GM12878 (cell line): ENCODE results near the gene KRT37. TPM values are rescaled to one million over a fixed set of nuclear protein-coding genes. Genes with fewer than 3 reads are reported as not detected.

Experiments used
- ATAC-seq: fragments of 200-7000 bp; cut with Tn5 transposase; 3 replicates; pipeline ENCODE4 v1.9.1; 2020; ENCODE audit warnings: mild to moderate bottlenecking, moderate library complexity
- BruUV-seq: library from RNA; stranded (reverse); fragments of 400-500 nt; replicated peaks from 2 replicates; lab custom pipeline; 2021; lab: Mats Ljungman, UMichigan
- CTCF ChIA-PET: fragments of 300-600 bp; sonication (Branson Sonifier 250); formaldehyde crosslinking; extraction: SDS; loops from one replicate; lab custom pipeline; 2021; ENCODE audit warnings: inconsistent platforms; lab: Yijun Ruan, JAX
- POLR2A ChIA-PET: fragments of 350-600 bp; formaldehyde crosslinking; extraction: SDS; loops from one replicate; lab custom pipeline; 2021; ENCODE audit warnings: inconsistent platforms; lab: Charles Lee
- RAD21 ChIA-PET: fragments of 300-600 bp; sonication (Branson Sonifier 250); formaldehyde crosslinking; loops from one replicate; lab custom pipeline; 2023; ENCODE audit warnings: antibody characterized with exemption; ENCODE audit not compliant: unreplicated experiment; lab: Charles Lee
- SMC1A ChIA-PET: fragments of 300-600 bp; sonication (Branson Sonifier 250); formaldehyde crosslinking; loops from one replicate; lab custom pipeline; 2023; ENCODE audit not compliant: unreplicated experiment, uncharacterized antibody; lab: Charles Lee
- DNase-seq: peaks from one replicate; pipeline ENCODE4 v3.0.0-alpha.2; 2011; ENCODE audit warnings: low read depth, low spot score
- FAIRE-seq: peaks from 3 replicates; lab custom pipeline; 2011; peaks lifted over from hg19 to GRCh38; lab: Jason Lieb, UNC
- H2AFZ ChIP-seq: 2 replicates; pipeline ENCODE4 v1.6.0; 2011; ENCODE audit warnings: low read depth, low read length, control low read depth; ENCODE audit not compliant: control insufficient read depth
- H3K27ac ChIP-seq: 2 replicates; pipeline ENCODE4 v1.5.1; 2011; ENCODE audit warnings: control low read depth; ENCODE audit not compliant: control insufficient read depth, insufficient read depth
- H3K27me3 ChIP-seq, 2 experiments: replicated peaks in 1 of 2; 2 replicates each; pipeline versions ENCODE4 v1.6.0 to v1.6.1; 2011; ENCODE audit warnings: low read length in 1 of 2; ENCODE audit not compliant: control insufficient read depth in 2 of 2, insufficient read depth in 2 of 2
- H3K36me3 ChIP-seq, 2 experiments: 2 replicates each; pipeline ENCODE4 v1.5.1; 2011; ENCODE audit warnings: low read length in 1 of 2; ENCODE audit not compliant: control insufficient read depth in 2 of 2, insufficient read depth in 2 of 2
- H3K4me1 ChIP-seq: 2 replicates; pipeline ENCODE4 v1.6.1; 2011; ENCODE audit warnings: mild to moderate bottlenecking, low read length, moderate library complexity, mixed read lengths; ENCODE audit not compliant: control insufficient read depth, insufficient read depth
- H3K4me2 ChIP-seq: 2 replicates; pipeline ENCODE4 v1.6.0; 2011; ENCODE audit warnings: control low read depth; ENCODE audit not compliant: control insufficient read depth, insufficient read depth
- H3K4me3 ChIP-seq: fragments of 200-600 bp; sonication (generic); 2 replicates; pipeline ENCODE4 v1.5.1; 2016
- H3K79me2 ChIP-seq: 2 replicates; pipeline ENCODE4 v1.6.0; 2011; ENCODE audit warnings: low read length; ENCODE audit not compliant: control insufficient read depth, insufficient read depth
- H3K9ac ChIP-seq: 2 replicates; pipeline ENCODE4 v1.8.0; 2011; ENCODE audit warnings: low read length, control low read depth, mixed read lengths; ENCODE audit not compliant: control insufficient read depth, insufficient read depth
- H3K9me3 ChIP-seq: replicated peaks from 3 replicates; pipeline ENCODE4 v1.5.1; 2011; ENCODE audit warnings: mild to moderate bottlenecking, low read length; ENCODE audit not compliant: control insufficient read depth, insufficient read depth
- H4K20me1 ChIP-seq: 2 replicates; pipeline ENCODE4 v1.6.0; 2011; ENCODE audit not compliant: control insufficient read depth, insufficient read depth
- CBX3 ChIP-seq: fragments of 200-600 bp; sonication (generic); IDR thresholded peaks from 2 replicates; pipeline ENCODE4 v1.6.1; 2016; ENCODE audit warnings: low read depth, borderline replicate concordance
- KAT2A ChIP-seq: conservative IDR thresholded peaks from 2 replicates; pipeline ENCODE4 v1.6.1; 2011; ENCODE audit warnings: low read depth, low read length; ENCODE audit not compliant: control insufficient read depth
- RAD51 ChIP-seq: fragments of 450-650 bp; IDR thresholded peaks from 2 replicates; pipeline ENCODE4 v1.6.1; 2016; ENCODE audit warnings: moderate library complexity, mild to moderate bottlenecking, inconsistent platforms
- RFX5 ChIP-seq: IDR thresholded peaks from 2 replicates; pipeline ENCODE4 v1.6.1; 2011; ENCODE audit warnings: low read depth, low read length, improper control_type of control experiment
- SIX5 ChIP-seq: IDR thresholded peaks from 2 replicates; pipeline ENCODE4 v1.6.1; 2011; ENCODE audit warnings: mild to moderate bottlenecking, low read depth, low read length, moderate library complexity; ENCODE audit not compliant: severe bottlenecking
- SMARCA5 ChIP-seq: fragments of 450-650 bp; IDR thresholded peaks from 2 replicates; pipeline ENCODE4 v1.6.1; 2017; ENCODE audit warnings: mild to moderate bottlenecking
- TCF3 ChIP-seq: IDR thresholded peaks from 2 replicates; pipeline ENCODE4 v1.6.1; 2012; ENCODE audit warnings: low read depth, mild to moderate bottlenecking, low read length, borderline replicate concordance; ENCODE audit not compliant: insufficient read depth
- YY1 ChIP-seq: IDR thresholded peaks from 2 replicates; pipeline ENCODE4 v1.6.1; 2011; ENCODE audit warnings: low read depth, mild to moderate bottlenecking, low read length
- WGBS: methylation state at CpG from one replicate; pipeline ENCODE4 v1.1.6; 2016; ENCODE audit warnings: low lambda C conversion rate; ENCODE audit not compliant: insufficient replicate concordance, insufficient coverage; ENCODE audit errors: missing lambda C conversion rate; 5-methylcytosine and 5-hydroxymethylcytosine counted together
- in situ Hi-C: fragments of 300-500 bp; cut with MboI; formaldehyde crosslinking; loops from 9 replicates; pipeline ENCODE4 v1.14.3; 2018; ENCODE audit warnings: mixed read lengths
- intact Hi-C: fragments of 100-400 bp; cut with micrococcal nuclease; formaldehyde crosslinking; loops from one replicate; pipeline ENCODE4 v1.14.2; 2022; ENCODE audit not compliant: unreplicated experiment
- polyA plus RNA-seq, 11 experiments: library from polyadenylated mRNA; depleted of rRNA in 4 of 11; unstranded in 6 of 11; stranded (reverse) in 5 of 11; fragments of >200 nt; fragmentation: Nextera tagmentation in 4 of 11; fragmentation: Illumina TruSeq in 1 of 11; extraction: Ambion mirVana in 4 of 11; extraction: Trizol in 1 of 11; gene quantifications; 1 replicate in 1 of 11; 2 replicates in 10 of 11; pipeline versions ENCODE4 v1.2.1 to v1.2.3, GENCODE V29; 2011 to 2016; ENCODE audit warnings: inconsistent platforms in 2 of 11, missing spikeins in 2 of 11, low read depth in 1 of 11
- total RNA-seq, 4 experiments: library from RNA; depleted of rRNA in 3 of 4; stranded (reverse); fragments of >200 nt in 3 of 4; fragmentation: Illumina TruSeq in 1 of 4; extraction: Trizol in 1 of 4; gene quantifications; 2 replicates each; pipeline versions ENCODE4 v1.2.1 to v1.2.3, GENCODE V29; 2013 to 2021
- TF ChIP-seq, protein P1 (sequence below): fragments of 450-650 bp; conservative IDR thresholded peaks from 2 replicates; pipeline ENCODE4 v1.6.1; 2017; ENCODE audit warnings: mild to moderate bottlenecking, moderate library complexity
- TF ChIP-seq, protein P2 (sequence below): IDR thresholded peaks from 2 replicates; pipeline ENCODE4 v1.6.1; 2011; ENCODE audit warnings: low read depth, mild to moderate bottlenecking, low read length, moderate library complexity, borderline replicate concordance; ENCODE audit errors: extremely low read depth
- TF ChIP-seq, protein P3 (sequence below): fragments of 450-650 bp; formaldehyde crosslinking; IDR thresholded peaks from 2 replicates; pipeline ENCODE4 v1.4.0; 2022; ENCODE audit warnings: mild to moderate bottlenecking, moderate library complexity

Gene KRT37
- total and polyA plus RNA-seq, 10 of the 15 experiments (the other 5 are each of a cell fraction or from before 2014, with no cell fraction given) = not detected

DNA sequence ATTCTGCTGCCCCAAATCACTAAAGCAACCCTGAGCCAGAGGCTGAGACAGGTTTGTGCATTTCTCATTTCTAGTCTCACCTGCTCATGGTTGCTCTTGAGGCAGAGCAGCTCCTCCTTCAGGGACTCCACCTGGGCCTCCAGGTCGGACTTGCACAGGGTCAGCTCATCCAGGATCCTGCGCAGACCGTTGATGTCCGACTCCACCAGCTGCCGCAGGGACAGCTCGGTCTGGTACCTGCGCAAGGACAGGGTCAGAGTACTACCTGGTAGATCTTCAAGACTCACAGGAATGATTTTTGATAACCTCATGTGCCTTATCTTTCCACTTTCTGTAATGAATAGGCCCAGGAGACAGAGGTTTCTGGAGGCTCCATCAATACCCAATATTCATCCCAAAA, 28.0 kb downstream of the KRT37 start:
- Histone ChIP-seq H3K36me3 (no peaks in the 10 kb centered on the region), H3K9me3 (no peaks in the 10 kb centered on the region), H4K20me1 (no peaks in the 10 kb centered on the region), H3K27me3 (peaks cover 0 to 6% of the 10 kb centered on the region in 2 experiments; a peak in 2 of 4 replicates), H3K4me2 (no peak overlapping the region)
- TF ChIP-seq, protein P1, sequence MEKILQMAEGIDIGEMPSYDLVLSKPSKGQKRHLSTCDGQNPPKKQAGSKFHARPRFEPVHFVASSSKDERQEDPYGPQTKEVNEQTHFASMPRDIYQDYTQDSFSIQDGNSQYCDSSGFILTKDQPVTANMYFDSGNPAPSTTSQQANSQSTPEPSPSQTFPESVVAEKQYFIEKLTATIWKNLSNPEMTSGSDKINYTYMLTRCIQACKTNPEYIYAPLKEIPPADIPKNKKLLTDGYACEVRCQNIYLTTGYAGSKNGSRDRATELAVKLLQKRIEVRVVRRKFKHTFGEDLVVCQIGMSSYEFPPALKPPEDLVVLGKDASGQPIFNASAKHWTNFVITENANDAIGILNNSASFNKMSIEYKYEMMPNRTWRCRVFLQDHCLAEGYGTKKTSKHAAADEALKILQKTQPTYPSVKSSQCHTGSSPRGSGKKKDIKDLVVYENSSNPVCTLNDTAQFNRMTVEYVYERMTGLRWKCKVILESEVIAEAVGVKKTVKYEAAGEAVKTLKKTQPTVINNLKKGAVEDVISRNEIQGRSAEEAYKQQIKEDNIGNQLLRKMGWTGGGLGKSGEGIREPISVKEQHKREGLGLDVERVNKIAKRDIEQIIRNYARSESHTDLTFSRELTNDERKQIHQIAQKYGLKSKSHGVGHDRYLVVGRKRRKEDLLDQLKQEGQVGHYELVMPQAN = no peak
- TF ChIP-seq TCF3 = no peak
- TF ChIP-seq, all 136 proteins: peak for 0
- POLR2A ChIA-PET = no interaction called here
- CTCF ChIA-PET = no interaction called here
- BruUV-seq = no TSS peak
- FAIRE-seq (no peak), ATAC-seq (no peak), DNase-seq (no peak)
- H3K4me3 ChIP-seq = no peak overlapping the region
- SMC1A ChIA-PET = interaction anchor here (0.6 kb wide), 1 partner anchor 163 kb away, joined by 3 read pairs; no protein-coding TSS in a partner anchor
- no peaks in the 10 kb centered on the region for H3K79me2 ChIP-seq
- no peak overlapping the region for H2AFZ ChIP-seq
- H3K4me1 ChIP-seq = no peaks in the 10 kb centered on the region
- in situ Hi-C loops = no loop called here
- H3K9ac ChIP-seq = no peak overlapping the region
- H3K27ac ChIP-seq = no peak overlapping the region
- intact Hi-C loops = no loop called here
- RAD21 ChIA-PET = no interaction called here
- 60% methylated on average over 7 of the region's 7 CpGs for WGBS

DNA sequence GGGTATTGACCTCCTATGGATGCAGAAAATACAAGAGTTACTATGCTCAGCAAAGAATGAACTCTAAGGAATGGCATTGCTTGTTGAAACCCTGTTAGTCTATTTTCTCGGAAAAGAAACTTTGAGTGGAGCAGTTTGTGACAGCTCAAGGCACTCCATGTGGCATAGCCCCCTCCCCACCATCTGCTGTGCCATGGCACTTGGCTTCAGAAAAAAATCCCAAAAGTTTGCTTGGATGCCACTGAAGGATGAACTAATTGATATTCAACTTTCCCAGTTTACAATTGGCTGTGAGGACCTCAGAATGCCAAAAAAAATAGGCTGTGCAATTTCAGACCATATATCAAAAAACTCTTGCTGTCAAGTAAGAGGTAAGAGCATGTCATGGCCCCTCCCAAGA, 28.8 kb downstream of the KRT37 start:
- ATAC-seq (no peak), DNase-seq (no peak), FAIRE-seq (no peak)
- H2AFZ ChIP-seq = no peak overlapping the region
- H3K9ac ChIP-seq = no peak overlapping the region
- WGBS = 86% methylated on average over 1 of the region's 1 CpG
- H3K27me3 ChIP-seq = peaks cover 0 to 3% of the 10 kb centered on the region in 2 experiments; a peak in 2 of 4 replicates
- no peaks in the 10 kb centered on the region for H3K36me3 ChIP-seq
- POLR2A ChIA-PET = no interaction called here
- no TSS peak for BruUV-seq
- H3K79me2 ChIP-seq = no peaks in the 10 kb centered on the region
- intact Hi-C loops (no loop called here), in situ Hi-C loops (no loop called here)
- CTCF ChIA-PET = no interaction called here
- SMC1A ChIA-PET = no interaction called here
- no peaks in the 10 kb centered on the region for H3K4me1 ChIP-seq
- H3K4me3 ChIP-seq = no peak overlapping the region
- H3K27ac ChIP-seq = no peak overlapping the region
- RAD21 ChIA-PET = no interaction called here
- H3K4me2 ChIP-seq = no peak overlapping the region
- no peaks in the 10 kb centered on the region for H3K9me3 ChIP-seq
- no peaks in the 10 kb centered on the region for H4K20me1 ChIP-seq
- TF ChIP-seq, protein P2, sequence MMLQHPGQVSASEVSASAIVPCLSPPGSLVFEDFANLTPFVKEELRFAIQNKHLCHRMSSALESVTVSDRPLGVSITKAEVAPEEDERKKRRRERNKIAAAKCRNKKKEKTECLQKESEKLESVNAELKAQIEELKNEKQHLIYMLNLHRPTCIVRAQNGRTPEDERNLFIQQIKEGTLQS = no peak
- TF ChIP-seq RFX5 = no peak
- no peak for TF ChIP-seq CBX3
- TF ChIP-seq, protein P3, sequence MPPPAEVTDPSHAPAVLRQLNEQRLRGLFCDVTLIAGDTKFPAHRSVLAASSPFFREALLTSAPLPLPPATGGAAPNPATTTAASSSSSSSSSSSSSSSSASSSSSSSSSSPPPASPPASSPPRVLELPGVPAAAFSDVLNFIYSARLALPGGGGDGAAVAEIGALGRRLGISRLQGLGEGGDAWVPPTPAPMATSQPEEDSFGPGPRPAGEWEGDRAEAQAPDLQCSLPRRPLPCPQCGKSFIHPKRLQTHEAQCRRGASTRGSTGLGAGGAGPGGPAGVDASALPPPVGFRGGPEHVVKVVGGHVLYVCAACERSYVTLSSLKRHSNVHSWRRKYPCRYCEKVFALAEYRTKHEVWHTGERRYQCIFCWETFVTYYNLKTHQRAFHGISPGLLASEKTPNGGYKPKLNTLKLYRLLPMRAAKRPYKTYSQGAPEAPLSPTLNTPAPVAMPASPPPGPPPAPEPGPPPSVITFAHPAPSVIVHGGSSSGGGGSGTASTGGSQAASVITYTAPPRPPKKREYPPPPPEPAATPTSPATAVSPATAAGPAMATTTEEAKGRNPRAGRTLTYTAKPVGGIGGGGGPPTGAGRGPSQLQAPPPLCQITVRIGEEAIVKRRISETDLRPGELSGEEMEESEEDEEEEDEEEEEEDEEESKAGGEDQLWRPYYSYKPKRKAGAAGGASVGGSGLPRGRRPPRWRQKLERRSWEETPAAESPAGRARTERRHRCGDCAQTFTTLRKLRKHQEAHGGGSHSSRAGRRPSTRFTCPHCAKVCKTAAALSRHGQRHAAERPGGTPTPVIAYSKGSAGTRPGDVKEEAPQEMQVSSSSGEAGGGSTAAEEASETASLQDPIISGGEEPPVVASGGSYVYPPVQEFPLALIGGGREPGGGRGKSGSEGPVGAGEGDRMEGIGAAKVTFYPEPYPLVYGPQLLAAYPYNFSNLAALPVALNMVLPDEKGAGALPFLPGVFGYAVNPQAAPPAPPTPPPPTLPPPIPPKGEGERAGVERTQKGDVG (CRISPR knock-in tag) = no peak
- no peak for TF ChIP-seq TCF3
- TF ChIP-seq SIX5 = no peak
- no peak for TF ChIP-seq KAT2A
- TF ChIP-seq YY1 = no peak
- no peak for TF ChIP-seq SMARCA5
- TF ChIP-seq RAD51 = no peak
